Globus pallidus (tissue), 1 donor: ENCODE measurements around the gene NUDT16.
A peak's percentile ranks its signal among the peaks of the same experiment; 100 is the strongest.
"Not testable (repeated sequence)": the region's sequence is repeated elsewhere in the genome, so short reads cannot be mapped to it uniquely, and the experiment has no call there.

ENCODE experiments used
- DNase-seq: peaks from one replicate; pipeline ENCODE4 v3.0.0-alpha.2; 2015; ENCODE audit warnings: low spot score

NUDT16 gene

GRCh38 chr3:131381445-131382291 lies at the start of gene NUDT16:
NUDT16 (plus strand) TSS chr3:131381774; CDS start chr3:131381805, 31 bp downstream.
- peak; percentile 99 for DNase-seq

GRCh38 chr3:131338948-131339640 lies 42.5 kb upstream of the NUDT16 start:
- DNase-seq: no peak

GRCh38 chr3:131341761-131342160 lies 39.8 kb upstream of the NUDT16 start:
- no peak for DNase-seq

- DNase-seq: no peak
These were observed 32.7 kb upstream of the NUDT16 start for GRCh38 chr3:131348911-131349310.

GRCh38 chr3:131349454-131349853 lies 32.1 kb upstream of the NUDT16 start:
- DNase-seq: no peak

GRCh38 chr3:131349946-131350347 lies 31.6 kb upstream of the NUDT16 start:
- no peak for DNase-seq

GRCh38 chr3:131350506-131350905 lies 31.1 kb upstream of the NUDT16 start:
- DNase-seq: no peak

GRCh38 chr3:131353016-131353877 lies 28.3 kb upstream of the NUDT16 start:
- no peak for DNase-seq

- DNase-seq: no peak
These were observed 27.6 kb upstream of the NUDT16 start for GRCh38 chr3:131353986-131354385.

GRCh38 chr3:131356006-131356595 lies 25.5 kb upstream of the NUDT16 start:
- DNase-seq: no peak

GRCh38 chr3:131357275-131357674 lies 24.3 kb upstream of the NUDT16 start:
- no peak for DNase-seq

GRCh38 chr3:131360191-131360755 lies 21.3 kb upstream of the NUDT16 start:
- DNase-seq: no peak

GRCh38 chr3:131361066-131361463 lies 20.5 kb upstream of the NUDT16 start:
- DNase-seq: not testable (repeated sequence)

GRCh38 chr3:131361464-131362421 lies 19.8 kb upstream of the NUDT16 start:
- DNase-seq: peak; percentile 20

- no peak for DNase-seq
These were observed 18.3 kb upstream of the NUDT16 start for GRCh38 chr3:131363275-131363674.

GRCh38 chr3:131370935-131371687 lies 10.5 kb upstream of the NUDT16 start:
- DNase-seq: no peak

GRCh38 chr3:131371688-131372066 lies 9.9 kb upstream of the NUDT16 start:
- no peak for DNase-seq

GRCh38 chr3:131374741-131375140 lies 6.8 kb upstream of the NUDT16 start:
- DNase-seq: no peak

- peak; percentile 22 for DNase-seq
These were observed 641 bp upstream of the NUDT16 start for GRCh38 chr3:131380821-131381444.
